GM23248 (cell line): ENCODE data around the gene PHTF1. TPM values are rescaled to one million over a fixed set of nuclear protein-coding genes. Genes with fewer than 3 reads are reported as not detected.
"Not testable (repeated sequence)": the region's sequence is repeated elsewhere in the genome, so short reads cannot be mapped to it uniquely, and the experiment has no call there.

ENCODE experiments used
- DNase-seq: peaks from one replicate; pipeline ENCODE4 v3.0.0-alpha.2; 2015
- H2AFZ ChIP-seq: fragments of 200-600 bp; sonication (generic); 2 replicates; pipeline ENCODE4 v1.6.1; 2016; ENCODE audit warnings: antibody characterized with exemption
- H3F3A ChIP-seq: fragments of 200-600 bp; sonication (generic); 2 replicates; pipeline ENCODE4 v1.6.1; 2016; ENCODE audit warnings: mild to moderate bottlenecking, antibody characterized with exemption, mixed run types; ENCODE audit not compliant: insufficient read depth
- H3K27ac ChIP-seq: fragments of 200-600 bp; sonication (generic); 2 replicates; pipeline ENCODE4 v1.5.1; 2016; ENCODE audit warnings: mild to moderate bottlenecking
- H3K27me3 ChIP-seq: fragments of 200-600 bp; sonication (generic); replicated peaks from 2 replicates; pipeline ENCODE4 v1.6.1; 2016; ENCODE audit warnings: mild to moderate bottlenecking; ENCODE audit not compliant: insufficient read depth
- H3K36me3 ChIP-seq: fragments of 200-600 bp; sonication (generic); 2 replicates; pipeline ENCODE4 v1.6.1; 2016; ENCODE audit warnings: low read depth, mild to moderate bottlenecking
- H3K4me1 ChIP-seq: fragments of 200-600 bp; sonication (generic); 2 replicates; pipeline ENCODE4 v1.6.1; 2016; ENCODE audit warnings: mild to moderate bottlenecking; ENCODE audit not compliant: insufficient read depth
- H3K4me2 ChIP-seq: fragments of 200-600 bp; sonication (generic); one replicate; pipeline ENCODE4 v1.6.1; 2016; ENCODE audit warnings: mild to moderate bottlenecking; ENCODE audit not compliant: unreplicated experiment
- H3K4me3 ChIP-seq: fragments of 200-600 bp; sonication (generic); 2 replicates; pipeline ENCODE4 v1.5.1; 2016; ENCODE audit warnings: mild to moderate bottlenecking
- H3K79me2 ChIP-seq: fragments of 200-600 bp; sonication (generic); 2 replicates; pipeline ENCODE4 v1.6.1; 2016; ENCODE audit warnings: mild to moderate bottlenecking; ENCODE audit not compliant: insufficient read depth
- H3K9ac ChIP-seq: fragments of 200-600 bp; sonication (generic); 2 replicates; pipeline ENCODE4 v1.6.1; 2016; ENCODE audit warnings: mild to moderate bottlenecking
- H3K9me2 ChIP-seq: fragments of 200-600 bp; sonication (generic); 2 replicates; pipeline ENCODE4 v1.6.1; 2016; ENCODE audit warnings: mixed run types, mild to moderate bottlenecking, moderate library complexity; ENCODE audit not compliant: insufficient read depth
- H3K9me3 ChIP-seq: fragments of 200-600 bp; sonication (generic); one replicate; pipeline ENCODE4 v1.6.1; 2017; ENCODE audit warnings: low read depth
- H4K20me1 ChIP-seq: fragments of 200-600 bp; sonication (generic); 2 replicates; pipeline ENCODE4 v1.6.0; 2016; ENCODE audit not compliant: insufficient read depth
- EZH2 ChIP-seq: fragments of 200-600 bp; sonication (generic); IDR thresholded peaks from 2 replicates; pipeline ENCODE4 v1.6.1; 2018; ENCODE audit warnings: antibody characterized with exemption, mild to moderate bottlenecking; ENCODE audit not compliant: insufficient read depth, poor library complexity, severe bottlenecking
- EZH2phosphoT487 ChIP-seq: fragments of 200-600 bp; sonication (generic); IDR thresholded peaks from 2 replicates; pipeline ENCODE4 v1.6.1; 2018; ENCODE audit warnings: antibody characterized with exemption, moderate library complexity, mild to moderate bottlenecking, low read depth; ENCODE audit not compliant: insufficient read depth
- WGBS, 2 experiments: methylation state at CpG; one replicate each; pipeline ENCODE4 v1.1.6; 2015 to 2017; ENCODE audit warnings: low lambda C conversion rate in 2 of 2, low coverage in 1 of 2; ENCODE audit errors: missing lambda C conversion rate in 2 of 2; 5-methylcytosine and 5-hydroxymethylcytosine counted together
- in situ Hi-C: fragments of 300-500 bp; cut with MboI; formaldehyde crosslinking; loops from 2 replicates; pipeline ENCODE4 v1.15.0; 2020
- polyA plus RNA-seq: library from polyadenylated mRNA; unstranded; fragments of >200 nt; fragmentation: Nextera tagmentation; extraction: Ambion mirVana; gene quantifications from 2 replicates; pipeline ENCODE4 v1.2.1, GENCODE V29; 2016
- total RNA-seq: library from RNA; depleted of rRNA; stranded (reverse); fragments of >200 nt; shearing (Covaris generic); gene quantifications from 2 replicates; pipeline ENCODE4 v1.2.3, GENCODE V29; 2014

PHTF1 gene
- total and polyA plus RNA-seq, 2 experiments from 2014 or later, result 15.9 to 18.2 TPM

GRCh38 chr1:113756461-113756860 lies 2.8 kb downstream of the PHTF1 start:
- Histone ChIP-seq H3K9me2 (no peaks in the 10 kb centered on the region), H3K4me1 (peaks cover 8% of the 10 kb centered on the region), H3K27ac (no peak overlapping the region), H3K27me3 (no peaks in the 10 kb centered on the region), H3K36me3 (0 out of 2 replicates have a peak, but pooled peaks cover 7% of the 10 kb centered on the region), H3K9me3 (no peaks in the 10 kb centered on the region), H4K20me1 (no peaks in the 10 kb centered on the region), H3K79me2 (peaks cover 57% of the 10 kb centered on the region), H3K9ac (no peak overlapping the region), H3F3A (0 out of 2 replicates have a peak, but pooled peaks cover 14% of the 10 kb centered on the region), H3K4me3 (no peak overlapping the region), H2AFZ (peak overlapping the region; percentile 95; the same call in 1 of the 2 replicates), H3K4me2 (peak overlapping the region; percentile 11)
- no peak for TF ChIP-seq EZH2
- TF ChIP-seq EZH2phosphoT487, result no peak
- no peak for DNase-seq
- in situ Hi-C loops, result no loop called here
- WGBS, 2 experiments, result 96 to 100% methylated on average over 1 of the region's 1 CpG

- in situ Hi-C loops, H2AFZ ChIP-seq, H3K9me2 ChIP-seq, H4K20me1 ChIP-seq, H3K4me2 ChIP-seq, H3K4me3 ChIP-seq, H3F3A ChIP-seq, H3K9me3 ChIP-seq, DNase-seq, H3K27me3 ChIP-seq, H3K36me3 ChIP-seq, H3K27ac ChIP-seq, H3K9ac ChIP-seq, H3K4me1 ChIP-seq: not testable (repeated sequence)
- 97% methylated on average over 6 of the region's 6 CpGs for WGBS, 2 experiments
- peaks cover 55% of the 10 kb centered on the region for H3K79me2 ChIP-seq
Observed at GRCh38 chr1:113753333-113753732, 6.0 kb downstream of the PHTF1 start.

DNA sequence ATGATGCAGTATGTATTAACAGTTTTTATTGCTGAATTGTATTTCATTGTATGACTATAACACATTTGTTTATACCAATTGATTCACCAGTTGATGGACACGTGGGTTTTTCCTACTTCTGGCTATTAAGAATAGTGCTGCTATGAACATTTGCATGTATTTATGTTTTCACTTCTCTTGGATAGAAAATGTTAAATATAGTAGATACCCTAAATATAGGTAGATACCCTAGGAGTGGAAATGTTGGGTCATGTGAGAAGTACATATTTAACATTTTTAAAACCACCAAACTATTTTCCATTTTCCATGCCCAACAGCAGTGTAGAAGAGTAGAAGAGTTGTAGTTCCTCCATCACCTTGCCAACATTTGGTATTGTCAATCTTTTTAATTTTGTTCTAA lies 7.8 kb downstream of the PHTF1 start:
- Histone ChIP-seq H4K20me1 (no peaks in the 10 kb centered on the region), H3K79me2 (peaks cover 44% of the 10 kb centered on the region)
- WGBS, 2 experiments, result 61 to 87% methylated on average over 1 of the region's 1 CpG

GRCh38 chr1:113751114-113751513 lies 8.2 kb downstream of the PHTF1 start:
- Histone ChIP-seq H3K27ac (no peak overlapping the region), H3F3A (peaks cover 16% of the 10 kb centered on the region), H3K27me3 (no peaks in the 10 kb centered on the region), H3K4me1 (peaks cover 16% of the 10 kb centered on the region), H3K9me2 (no peaks in the 10 kb centered on the region), H2AFZ (no peak overlapping the region), H3K4me2 (no peak overlapping the region), H3K9me3 (no peaks in the 10 kb centered on the region), H4K20me1 (no peaks in the 10 kb centered on the region), H3K4me3 (no peak overlapping the region), H3K36me3 (peaks cover 3% of the 10 kb centered on the region; the same call in 1 of the 2 replicates), H3K9ac (no peak overlapping the region), H3K79me2 (peaks cover 44% of the 10 kb centered on the region)
- TF ChIP-seq EZH2phosphoT487 (no peak), EZH2 (no peak)
- no peak for DNase-seq
- in situ Hi-C loops, result no loop called here

More for the DNA sequence above, 7.8 kb downstream of the PHTF1 start:
- TF ChIP-seq EZH2, result no peak
- no peak for TF ChIP-seq EZH2phosphoT487
- in situ Hi-C loops, result no loop called here
- peaks cover 16% of the 10 kb centered on the region for H3K4me1 ChIP-seq
- H3K4me2 ChIP-seq, result no peak overlapping the region
- no peak for DNase-seq
- H3F3A ChIP-seq, result peaks cover 16% of the 10 kb centered on the region
- H2AFZ ChIP-seq, result no peak overlapping the region
- H3K9ac ChIP-seq, result no peak overlapping the region
- peaks cover 5% of the 10 kb centered on the region; the same call in 1 of the 2 replicates for H3K36me3 ChIP-seq
- no peak overlapping the region for H3K27ac ChIP-seq
- H3K27me3 ChIP-seq, result no peaks in the 10 kb centered on the region
- no peaks in the 10 kb centered on the region for H3K9me2 ChIP-seq
- no peaks in the 10 kb centered on the region for H3K9me3 ChIP-seq
- no peak overlapping the region for H3K4me3 ChIP-seq

GRCh38 chr1:113749402-113749801 lies 9.9 kb downstream of the PHTF1 start:
- no peak overlapping the region for H3K4me3 ChIP-seq
- no peaks in the 10 kb centered on the region for H4K20me1 ChIP-seq
- peaks cover 16% of the 10 kb centered on the region for H3F3A ChIP-seq
- no peak for TF ChIP-seq EZH2
- no peak for TF ChIP-seq EZH2phosphoT487
- no peak for DNase-seq
- no peaks in the 10 kb centered on the region for H3K27me3 ChIP-seq
- in situ Hi-C loops, result no loop called here
- no peaks in the 10 kb centered on the region; the same call in 1 of the 2 replicates for H3K36me3 ChIP-seq
- no peak overlapping the region for H3K27ac ChIP-seq
- no peaks in the 10 kb centered on the region for H3K9me2 ChIP-seq
- H3K79me2 ChIP-seq, result peaks cover 35% of the 10 kb centered on the region
- 84 to 92% methylated on average over 3 of the region's 3 CpGs for WGBS, 2 experiments
- no peak overlapping the region for H2AFZ ChIP-seq
- H3K9me3 ChIP-seq, result no peaks in the 10 kb centered on the region
- no peak overlapping the region for H3K9ac ChIP-seq
- H3K4me2 ChIP-seq, result no peak overlapping the region
- H3K4me1 ChIP-seq, result peaks cover 16% of the 10 kb centered on the region
